Astrocyte of the cerebellum (primary cell): ENCODE measurements around the gene RNF32.
"Not testable (repeated sequence)": the region's sequence is repeated elsewhere in the genome, so short reads cannot be mapped to it uniquely, and the experiment has no call there.

Source experiments
- DNase-seq: peaks from one replicate; pipeline ENCODE4 v3.0.0-alpha.2; 2011; ENCODE audit warnings: low read depth
- H3K4me3 ChIP-seq: 2 replicates; pipeline ENCODE4 v1.5.1; 2011; ENCODE audit warnings: mild to moderate bottlenecking, low read depth, low read length, moderate library complexity
- CTCF ChIP-seq: IDR thresholded peaks from 2 replicates; pipeline ENCODE4 v1.5.1; 2012; ENCODE audit warnings: low read length, low read depth, moderate library complexity, mild to moderate bottlenecking; ENCODE audit errors: missing control alignments
- in situ Hi-C: cut with HindIII; loops from 2 replicates; pipeline ENCODE4 v1.10.0; 2017; ENCODE audit warnings: low sequenced_read_pairs

RNF32 gene

GRCh38 chr7:156684661-156685060 is 44.1 kb downstream of the RNF32 start:
- no peak for TF ChIP-seq CTCF
- in situ Hi-C loops = no loop called here

DNA sequence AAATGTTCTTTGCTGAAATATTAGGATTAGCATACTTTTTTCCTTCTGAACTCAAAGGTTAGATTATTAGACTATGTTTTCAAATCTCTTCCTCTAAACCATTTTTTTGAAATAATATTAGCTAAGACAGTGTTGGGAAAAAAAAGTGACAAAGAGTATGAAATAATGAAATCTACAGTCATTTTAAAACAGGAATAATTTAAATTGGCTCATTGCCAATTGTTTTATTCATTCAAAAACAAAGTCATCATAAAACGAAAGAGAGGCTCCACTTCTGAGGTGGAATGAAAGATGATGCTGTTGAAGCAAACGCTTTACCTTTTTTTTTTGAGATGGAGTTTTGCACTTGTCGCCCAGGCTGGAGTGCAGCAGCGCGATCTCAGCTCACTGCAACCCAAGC is 51.2 kb downstream of the RNF32 start:
- DNase-seq = no peak
- no peak for TF ChIP-seq CTCF
- in situ Hi-C loops = no loop called here
- H3K4me3 ChIP-seq = no peak overlapping the region

More at GRCh38 chr7:156684661-156685060, 44.1 kb downstream of the RNF32 start:
- no peak overlapping the region for H3K4me3 ChIP-seq
- no peak for DNase-seq

DNA sequence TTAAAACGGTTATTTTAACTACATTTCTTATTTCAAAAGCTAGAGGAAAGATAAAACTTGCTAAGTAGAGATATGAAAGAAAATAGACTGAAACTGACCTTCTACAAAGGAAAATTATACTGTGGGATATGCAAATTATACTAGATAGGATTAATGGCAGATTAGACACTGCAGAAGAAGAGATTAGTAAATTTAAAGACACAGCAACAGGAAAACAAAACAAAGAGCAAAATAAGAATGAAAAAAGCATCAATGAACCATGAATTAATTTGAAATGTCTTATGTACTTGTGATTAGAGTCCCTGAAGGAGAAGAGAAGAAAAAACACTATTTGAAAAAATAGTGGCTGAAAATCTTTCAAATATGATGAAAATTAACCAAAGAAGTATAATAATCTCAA is 52.3 kb downstream of the RNF32 start:
- DNase-seq = no peak
- no peak for TF ChIP-seq CTCF
- in situ Hi-C loops = no loop called here
- H3K4me3 ChIP-seq = no peak overlapping the region

GRCh38 chr7:156693627-156694026 is 53.1 kb downstream of the RNF32 start:
- TF ChIP-seq CTCF = no peak
- DNase-seq = no peak
- in situ Hi-C loops = no loop called here
- H3K4me3 ChIP-seq = no peak overlapping the region

- in situ Hi-C loops = not testable (repeated sequence)
Measured at GRCh38 chr7:156697283-156697682, 56.7 kb downstream of the RNF32 start.

GRCh38 chr7:156698512-156698911 is 57.9 kb downstream of the RNF32 start:
- H3K4me3 ChIP-seq, in situ Hi-C loops, DNase-seq: not testable (repeated sequence)

More at GRCh38 chr7:156697283-156697682, 56.7 kb downstream of the RNF32 start:
- not testable (repeated sequence) for H3K4me3 ChIP-seq, DNase-seq

- H3K4me3 ChIP-seq, DNase-seq, in situ Hi-C loops: not testable (repeated sequence)
Measured at GRCh38 chr7:156701787-156702186, 61.2 kb downstream of the RNF32 start.

DNA sequence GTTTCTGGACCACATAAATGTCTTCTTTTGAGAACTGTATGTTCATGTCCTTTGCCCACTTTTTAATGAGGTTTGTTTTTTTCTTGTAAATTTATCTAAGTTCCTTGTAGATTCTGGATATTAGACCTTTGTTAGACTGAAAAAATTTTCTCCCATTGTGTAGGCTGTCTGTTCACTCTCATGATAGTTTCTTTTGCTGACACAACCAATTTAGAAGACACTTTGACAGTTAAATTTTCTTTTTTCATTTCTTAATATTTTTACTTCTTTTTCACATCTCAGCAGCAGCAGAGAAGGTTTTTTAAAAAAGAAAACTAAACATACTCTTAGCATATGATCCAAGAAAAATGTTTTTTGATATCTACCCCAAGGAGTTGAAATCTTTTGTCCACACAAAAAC is 61.8 kb downstream of the RNF32 start:
- DNase-seq = no peak
- no peak for TF ChIP-seq CTCF
- no peak overlapping the region for H3K4me3 ChIP-seq
- in situ Hi-C loops = no loop called here
